Epithelial cell of proximal tubule (primary cell): ENCODE data around the gene NAA10. TPM values are rescaled to one million over a fixed set of nuclear protein-coding genes. Genes with fewer than 3 reads are reported as not detected.

Experiments used
- DNase-seq: peaks from one replicate; pipeline ENCODE4 v3.0.0-alpha.2; 2011; ENCODE audit warnings: low read depth
- H3K4me3 ChIP-seq: 2 replicates; pipeline ENCODE4 v1.5.1; 2011; ENCODE audit warnings: low read depth, mild to moderate bottlenecking, low read length
- total RNA-seq: library from RNA; depleted of rRNA; stranded (reverse); fragments of >200 nt; gene quantifications from 2 replicates; pipeline ENCODE4 v1.2.3, GENCODE V29; 2015
- TF ChIP-seq, protein P1 (sequence below): conservative IDR thresholded peaks from 2 replicates; pipeline ENCODE4 v1.5.1; 2012; ENCODE audit warnings: low read depth, mild to moderate bottlenecking, low read length

Gene NAA10
- total RNA-seq, 1 donor from 2014 or later: 88.0 TPM

DNA sequence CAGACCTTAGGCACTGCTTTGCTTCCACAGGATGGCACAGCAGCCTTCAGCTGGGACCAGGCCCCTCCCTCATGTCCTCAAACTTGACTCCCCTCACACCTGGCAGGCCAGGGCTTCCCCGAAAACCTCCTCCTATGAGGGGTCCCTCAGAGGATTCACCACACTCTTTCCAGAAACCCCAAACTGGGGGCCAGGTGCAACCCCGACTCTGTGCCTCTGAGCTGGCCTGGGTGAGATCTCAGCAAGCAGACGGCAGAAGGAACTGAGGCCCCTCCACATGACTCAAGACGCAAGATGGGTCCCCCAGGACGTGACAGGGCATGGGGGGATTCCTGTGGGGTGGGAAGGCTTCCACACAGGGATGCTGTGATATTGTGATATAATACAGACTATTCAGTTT is 30.6 kb upstream of the NAA10 start:
- DNase-seq: no peak
- TF ChIP-seq, protein P1, sequence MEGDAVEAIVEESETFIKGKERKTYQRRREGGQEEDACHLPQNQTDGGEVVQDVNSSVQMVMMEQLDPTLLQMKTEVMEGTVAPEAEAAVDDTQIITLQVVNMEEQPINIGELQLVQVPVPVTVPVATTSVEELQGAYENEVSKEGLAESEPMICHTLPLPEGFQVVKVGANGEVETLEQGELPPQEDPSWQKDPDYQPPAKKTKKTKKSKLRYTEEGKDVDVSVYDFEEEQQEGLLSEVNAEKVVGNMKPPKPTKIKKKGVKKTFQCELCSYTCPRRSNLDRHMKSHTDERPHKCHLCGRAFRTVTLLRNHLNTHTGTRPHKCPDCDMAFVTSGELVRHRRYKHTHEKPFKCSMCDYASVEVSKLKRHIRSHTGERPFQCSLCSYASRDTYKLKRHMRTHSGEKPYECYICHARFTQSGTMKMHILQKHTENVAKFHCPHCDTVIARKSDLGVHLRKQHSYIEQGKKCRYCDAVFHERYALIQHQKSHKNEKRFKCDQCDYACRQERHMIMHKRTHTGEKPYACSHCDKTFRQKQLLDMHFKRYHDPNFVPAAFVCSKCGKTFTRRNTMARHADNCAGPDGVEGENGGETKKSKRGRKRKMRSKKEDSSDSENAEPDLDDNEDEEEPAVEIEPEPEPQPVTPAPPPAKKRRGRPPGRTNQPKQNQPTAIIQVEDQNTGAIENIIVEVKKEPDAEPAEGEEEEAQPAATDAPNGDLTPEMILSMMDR: no peak
- H3K4me3 ChIP-seq: no peak overlapping the region

DNA sequence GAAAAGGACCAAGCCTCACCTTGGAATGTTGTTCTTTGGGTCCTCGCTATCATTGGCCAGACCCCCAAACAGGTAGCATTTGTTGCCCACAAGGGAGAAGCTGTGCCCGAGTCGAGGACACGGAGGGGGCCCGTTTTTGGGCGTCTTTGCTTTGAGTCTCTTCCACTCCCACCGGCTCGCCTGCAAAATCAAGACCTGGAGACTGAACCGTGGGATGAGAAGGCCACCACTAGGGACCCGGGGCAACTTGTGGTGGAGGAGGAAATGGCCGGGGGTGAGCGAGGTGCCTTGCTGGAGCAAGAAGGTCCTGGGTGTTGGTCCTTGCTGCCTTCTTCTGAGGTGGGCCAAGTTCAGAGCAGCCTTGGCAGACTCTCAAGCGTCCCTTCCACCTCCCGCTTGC is 29.3 kb upstream of the NAA10 start:
- no peak for DNase-seq
- TF ChIP-seq, protein P1: no peak
- no peak overlapping the region for H3K4me3 ChIP-seq

DNA sequence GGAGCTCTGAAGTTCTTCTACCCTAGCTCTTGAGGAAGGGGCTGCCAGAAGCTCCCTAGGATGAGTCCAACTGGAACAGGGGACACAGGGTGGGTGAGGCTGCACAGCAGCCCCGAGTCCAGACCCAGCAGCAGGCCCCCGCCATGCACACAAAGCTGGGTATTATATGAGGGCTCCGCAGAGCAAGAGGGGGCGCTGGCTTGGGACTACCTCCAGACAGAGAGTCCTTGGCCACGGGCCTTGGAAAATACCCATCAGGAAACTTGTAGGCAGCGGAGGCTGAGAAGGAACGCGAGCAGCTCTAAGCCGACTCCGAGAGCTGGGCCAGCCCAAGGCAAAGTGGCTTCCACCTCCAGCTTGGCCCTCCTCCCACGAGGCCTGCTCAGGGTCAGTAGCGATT is 28.7 kb upstream of the NAA10 start:
- TF ChIP-seq, protein P1: no peak

DNA sequence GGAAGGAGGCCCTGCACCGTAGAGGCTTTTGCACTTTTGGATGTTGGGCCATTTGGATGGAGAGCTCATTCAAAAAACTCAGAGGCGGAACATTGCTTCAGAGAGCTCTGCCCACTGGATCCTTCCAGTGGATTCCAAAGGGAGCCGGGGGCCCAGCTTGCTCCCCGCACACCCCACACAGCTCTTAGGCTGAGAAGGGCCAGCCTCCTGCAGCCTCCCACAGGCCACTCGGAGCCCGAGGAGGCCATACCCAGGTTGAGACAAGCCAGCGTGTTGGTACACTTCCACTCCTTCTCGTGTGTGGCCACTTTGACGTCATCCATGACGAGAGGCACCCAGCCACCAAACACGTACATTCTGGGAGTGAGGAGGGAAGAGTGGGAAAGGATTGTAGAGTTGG is 26.5 kb upstream of the NAA10 start:
- TF ChIP-seq, protein P1: no peak
- H3K4me3 ChIP-seq: no peak overlapping the region
- DNase-seq: no peak

More for the DNA sequence above, 28.7 kb upstream of the NAA10 start:
- no peak overlapping the region for H3K4me3 ChIP-seq
- no peak for DNase-seq

DNA sequence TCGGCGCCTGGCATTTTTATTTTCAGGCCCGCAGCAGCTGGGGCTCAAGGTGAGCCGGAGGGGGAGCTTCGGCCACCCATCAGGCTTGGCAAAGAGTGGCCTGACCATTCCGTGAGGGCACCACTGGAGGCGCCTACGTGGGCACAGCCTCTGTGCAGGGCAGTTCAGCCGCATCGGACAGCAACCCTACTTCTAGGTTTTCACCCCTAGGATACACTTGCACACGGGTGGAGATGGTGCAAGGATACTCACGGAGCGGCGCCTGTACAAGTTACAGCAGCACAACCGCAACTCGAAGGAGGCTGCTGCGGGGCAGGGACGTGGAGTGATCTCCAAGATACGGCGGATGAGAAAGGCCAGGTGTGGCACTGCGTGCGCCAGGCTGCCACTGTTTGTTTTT is 25.9 kb upstream of the NAA10 start:
- DNase-seq: no peak
- TF ChIP-seq, protein P1: no peak

DNA sequence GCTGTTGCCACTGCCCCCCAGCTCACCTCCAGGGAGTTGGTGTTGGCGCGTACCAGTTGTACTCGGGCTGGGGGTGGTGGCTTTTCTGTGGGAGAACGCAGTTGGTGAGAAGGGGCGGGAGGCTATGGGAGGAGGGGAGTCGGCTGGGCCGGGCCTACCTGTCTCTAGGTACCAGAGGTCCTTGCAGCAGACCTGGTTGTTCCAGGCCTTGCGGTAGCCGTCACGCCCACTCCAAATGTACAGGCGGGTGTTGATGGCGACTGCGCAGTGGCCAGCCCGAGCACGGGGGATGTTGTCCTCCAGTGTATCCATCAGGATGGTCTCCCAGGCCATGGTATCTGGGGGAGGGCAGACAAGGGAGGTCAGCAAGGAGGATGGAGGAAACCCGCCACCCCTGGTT is 25.2 kb upstream of the NAA10 start:
- H3K4me3 ChIP-seq: no peak overlapping the region
- TF ChIP-seq, protein P1: no peak
- DNase-seq: no peak

More for the DNA sequence above, 25.9 kb upstream of the NAA10 start:
- no peak overlapping the region for H3K4me3 ChIP-seq

DNA sequence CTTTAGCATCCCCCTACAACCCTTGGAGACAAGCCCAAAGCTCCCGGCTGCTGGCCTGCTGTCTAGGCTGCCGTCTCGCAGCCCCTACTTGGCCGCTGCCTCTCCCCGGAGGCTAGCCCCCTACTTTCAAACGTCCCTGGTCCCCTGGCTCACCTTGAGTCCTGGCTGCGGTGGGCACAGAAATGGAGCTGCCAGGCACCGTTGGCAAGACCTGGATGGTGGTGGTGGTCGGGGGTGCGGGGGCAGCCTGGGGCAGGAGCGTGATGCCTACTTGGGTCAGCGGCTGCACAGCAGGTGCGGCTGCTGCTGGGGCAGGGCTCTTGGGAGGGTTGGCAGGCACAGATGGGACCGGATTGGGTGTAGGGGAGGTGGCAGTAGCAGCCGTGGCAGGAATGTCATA is 24.8 kb upstream of the NAA10 start:
- DNase-seq: no peak
- no peak overlapping the region for H3K4me3 ChIP-seq
- TF ChIP-seq, protein P1: no peak
